HCT116 (cell line): ENCODE data around the gene VANGL2. TPM values are rescaled to one million over a fixed set of nuclear protein-coding genes. Genes with fewer than 3 reads are reported as not detected.
A peak's percentile ranks its signal among the peaks of the same experiment; 100 is the strongest.

Experiments used
- ATAC-seq: fragments of 200-7000 bp; cut with Tn5 transposase; 2 replicates; pipeline ENCODE4 v1.9.1; 2020; ENCODE audit warnings: mild to moderate bottlenecking, moderate library complexity
- BruUV-seq: library from RNA; stranded (reverse); fragments of 400-500 nt; replicated peaks from 2 replicates; lab custom pipeline; 2021; lab: Mats Ljungman, UMichigan
- CTCF ChIA-PET: fragments of 300-600 bp; sonication (Branson Sonifier 250); formaldehyde crosslinking; loops from one replicate; lab custom pipeline; 2021; ENCODE audit warnings: antibody characterized with exemption; lab: Charles Lee
- POLR2A ChIA-PET: fragments of 300-600, 350-600 bp; sonication (Branson Sonifier 250); formaldehyde crosslinking; loops from one replicate; lab custom pipeline; 2021; ENCODE audit warnings: antibody characterized with exemption; lab: Charles Lee
- RAD21 ChIA-PET, 2 experiments: fragments of 300-600 bp; sonication (Branson Sonifier 250); formaldehyde crosslinking; loops; one replicate each; lab custom pipeline; 2023; ENCODE audit warnings: low total read pairs in 2 of 2; ENCODE audit not compliant: uncharacterized antibody in 2 of 2, unreplicated experiment in 2 of 2, low non-redundant PET in 1 of 2; lab: Charles Lee
- DNase-seq: peaks from one replicate; pipeline ENCODE4 v3.0.0-alpha.2; 2010; ENCODE audit warnings: low read depth, low spot score
- H2AFZ ChIP-seq: fragments of 200-600 bp; shearing (Covaris generic), sonication (generic); 2 replicates; pipeline ENCODE4 v1.6.1; 2017; ENCODE audit warnings: low read depth, mixed run types, mixed read lengths, antibody characterized with exemption, low read length; ENCODE audit not compliant: poor library complexity, severe bottlenecking
- H3K27ac ChIP-seq: 2 replicates; pipeline ENCODE4 v1.5.1; 2012; ENCODE audit warnings: low read depth, low read length
- H3K27me3 ChIP-seq: fragments of 200-600 bp; sonication (generic); 2 replicates; pipeline ENCODE4 v1.6.1; 2016; ENCODE audit warnings: mixed run types, low read length, mixed read lengths; ENCODE audit not compliant: insufficient read depth
- H3K36me3 ChIP-seq, 2 experiments: fragments of 200-500 bp in 1 of 2; fragments of 200-600 bp in 1 of 2; sonication (Bioruptor generic) in 1 of 2; sonication (generic) in 1 of 2; 2 replicates each; pipeline versions ENCODE4 v1.5.1 to v1.6.1; 2014 to 2016; ENCODE audit warnings: low read length in 2 of 2, inconsistent platforms in 1 of 2, mixed read lengths in 1 of 2, mixed run types in 1 of 2; ENCODE audit not compliant: insufficient read depth in 2 of 2, control insufficient read depth in 1 of 2
- H3K4me1 ChIP-seq, 2 experiments: fragments of 200-600 bp in 1 of 2; sonication (generic) in 1 of 2; 2 replicates each; pipeline versions ENCODE4 v1.5.1 to v1.6.1; 2012 to 2017; ENCODE audit warnings: low read length in 2 of 2, inconsistent platforms in 1 of 2, mild to moderate bottlenecking in 1 of 2, mixed read lengths in 1 of 2, mixed run types in 1 of 2, moderate library complexity in 1 of 2; ENCODE audit not compliant: insufficient read depth in 2 of 2, control insufficient read depth in 1 of 2
- H3K4me2 ChIP-seq: fragments of 200-600 bp; sonication (generic); 2 replicates; pipeline ENCODE4 v1.6.1; 2017; ENCODE audit warnings: mixed run types, low read length, mixed read lengths
- H3K4me3 ChIP-seq, 2 experiments: fragments of 200-600 bp in 1 of 2; sonication (generic) in 1 of 2; replicated peaks in 1 of 2; 2 replicates each; pipeline ENCODE4 v1.5.1; 2011 to 2016; ENCODE audit warnings: low read length in 2 of 2, control low read depth in 1 of 2, low read depth in 1 of 2, mild to moderate bottlenecking in 1 of 2, mixed read lengths in 1 of 2, mixed run types in 1 of 2
- H3K79me2 ChIP-seq: fragments of 200-600 bp; sonication (generic); 2 replicates; pipeline ENCODE4 v1.6.1; 2017; ENCODE audit warnings: mild to moderate bottlenecking, mixed run types, low read length, moderate library complexity, mixed read lengths; ENCODE audit not compliant: insufficient read depth
- H3K9ac ChIP-seq: fragments of 200-600 bp; sonication (generic); 2 replicates; pipeline ENCODE4 v1.6.1; 2016; ENCODE audit warnings: low read length, mixed read lengths
- H3K9me2 ChIP-seq: fragments of 200-600 bp; sonication (generic), shearing (Covaris generic); 2 replicates; pipeline ENCODE4 v1.6.1; 2017; ENCODE audit warnings: mixed run types, mild to moderate bottlenecking, moderate library complexity; ENCODE audit not compliant: insufficient read depth
- H3K9me3 ChIP-seq, 2 experiments: fragments of 200-500 bp in 1 of 2; fragments of 200-600 bp in 1 of 2; sonication (Bioruptor generic) in 1 of 2; sonication (generic) in 1 of 2; 2 replicates each; pipeline ENCODE4 v1.6.1; 2014 to 2017; ENCODE audit warnings: low read length in 2 of 2, mixed read lengths in 2 of 2, inconsistent platforms in 1 of 2, low read depth in 1 of 2, mild to moderate bottlenecking in 1 of 2, mixed run types in 1 of 2, moderate library complexity in 1 of 2; ENCODE audit not compliant: control insufficient read depth in 1 of 2, insufficient read depth in 1 of 2
- H4K20me1 ChIP-seq: fragments of 200-600 bp; sonication (generic), shearing (Covaris generic); 2 replicates; pipeline ENCODE4 v1.6.1; 2017; ENCODE audit warnings: mixed run types, mild to moderate bottlenecking, moderate library complexity; ENCODE audit not compliant: insufficient read depth
- ATF3 ChIP-seq: IDR thresholded peaks from 2 replicates; pipeline ENCODE4 v1.6.1; 2012
- CEBPB ChIP-seq: IDR thresholded peaks from 2 replicates; pipeline ENCODE4 v1.6.1; 2012; ENCODE audit warnings: low read depth
- CTCF ChIP-seq, 3 experiments: fragments of 200-600 bp in 1 of 3; sonication (generic) in 1 of 3; IDR thresholded peaks in 2 of 3; conservative IDR thresholded peaks in 1 of 3; 2 replicates each; pipeline ENCODE4 v1.5.1; 2012 to 2017; ENCODE audit warnings: low read depth in 2 of 3, low read length in 2 of 3, antibody characterized with exemption in 1 of 3, borderline replicate concordance in 1 of 3, control low read depth in 1 of 3, mild to moderate bottlenecking in 1 of 3, mixed read lengths in 1 of 3, mixed run types in 1 of 3, moderate library complexity in 1 of 3; ENCODE audit not compliant: insufficient read depth in 1 of 3
- EGR1 ChIP-seq: IDR thresholded peaks from 2 replicates; pipeline ENCODE4 v1.6.1; 2012; ENCODE audit warnings: low read depth
- EZH2phosphoT487 ChIP-seq: fragments of 200-600 bp; IDR thresholded peaks from 2 replicates; pipeline ENCODE4 v1.6.1; 2018; ENCODE audit warnings: antibody characterized with exemption, borderline replicate concordance
- FOSL1 ChIP-seq: IDR thresholded peaks from 2 replicates; pipeline ENCODE4 v1.6.1; 2012; ENCODE audit warnings: low read depth
- JUND ChIP-seq: IDR thresholded peaks from 2 replicates; pipeline ENCODE4 v1.6.1; 2012
- MAX ChIP-seq: IDR thresholded peaks from 2 replicates; pipeline ENCODE4 v1.6.1; 2012
- POLR2A ChIP-seq: IDR thresholded peaks from 2 replicates; pipeline ENCODE4 v1.7.0; 2011; ENCODE audit warnings: borderline replicate concordance; ENCODE audit not compliant: insufficient read depth, insufficient read length; ENCODE audit errors: extremely low read depth
- POLR2AphosphoS5 ChIP-seq: IDR thresholded peaks from 2 replicates; pipeline ENCODE4 v1.6.1; 2011; ENCODE audit warnings: mild to moderate bottlenecking, low read depth, low read length, moderate library complexity
- REST ChIP-seq: IDR thresholded peaks from 2 replicates; pipeline ENCODE4 v1.6.1; 2012; ENCODE audit warnings: low read depth
- SP1 ChIP-seq: IDR thresholded peaks from 2 replicates; pipeline ENCODE4 v1.6.1; 2012; ENCODE audit warnings: low read depth
- SRF ChIP-seq: IDR thresholded peaks from 2 replicates; pipeline ENCODE4 v1.6.1; 2012; ENCODE audit warnings: low read depth
- ZBTB33 ChIP-seq: IDR thresholded peaks from 2 replicates; pipeline ENCODE4 v1.6.1; 2011; ENCODE audit warnings: mild to moderate bottlenecking, low read length, moderate library complexity; ENCODE audit not compliant: insufficient replicate concordance; ENCODE audit errors: extremely low read depth
- intact Hi-C: fragments of 100-400 bp; cut with micrococcal nuclease; formaldehyde crosslinking; loops from 2 replicates; pipeline ENCODE4 v1.10.0; 2022
- total RNA-seq: library from RNA; stranded (reverse); gene quantifications from one replicate; pipeline ENCODE4 v1.2.1, GENCODE V29; 2021; ENCODE audit not compliant: unreplicated experiment

VANGL2 gene
- total RNA-seq, 1 experiment from 2014 or later: 1.1 TPM

GRCh38 chr1:160407839-160408801 is 7.8 kb downstream of the VANGL2 start:
- Histone ChIP-seq H2AFZ (peak overlapping the region; percentile 31), H3K9me3 (no peaks in the 10 kb centered on the region), H3K9me2 (no peaks in the 10 kb centered on the region), H3K4me2 (peak overlapping the region; percentile 93), H3K36me3 (no peaks in the 10 kb centered on the region), H3K4me3 (peak overlapping the region; percentile 36 to 55), H3K9ac (peak overlapping the region; percentile 50), H3K27ac (peak overlapping the region; percentile 65), H3K27me3 (no peaks in the 10 kb centered on the region), H3K79me2 (no peaks in the 10 kb centered on the region), H3K4me1 (peaks cover 23 to 39% of the 10 kb centered on the region in 2 experiments), H4K20me1 (no peaks in the 10 kb centered on the region)
- DNase-seq: peak; percentile 29
- TF ChIP-seq EGR1 (peak; percentile 65), MAX (no peak), JUND (peak; percentile 54; the same call in 1 of the 2 replicates), CEBPB (no peak), FOSL1 (peak; percentile 68), POLR2A (no peak), SP1 (peak; percentile 36; the same call in 1 of the 2 replicates), SRF (no peak), ATF3 (no peak), POLR2AphosphoS5 (no peak), REST (no peak), CTCF (IDR thresholded peaks at IDR 0.05 in 2 of 3, conservative IDR thresholded peaks at IDR 0.05 in 1 of 3; ENCODE audit: borderline replicate concordance in 1 of 3, insufficient read depth in 1 of 3, low read depth in 2 of 3, low read length in 2 of 3) (no peak), EZH2phosphoT487 (no peak), ZBTB33 (no peak)
- TSS peak; percentile 64 for BruUV-seq
- RAD21 ChIA-PET: interaction anchor here (0.5 kb wide), 2 partner anchors 31 to 306 kb away, joined by 3 read pairs; no protein-coding TSS in a partner anchor
- CTCF ChIA-PET: interaction anchor here (0.8 to 1.8 kb wide), 7 partner anchors 8 to 323 kb away, joined by 3 to 6 read pairs (median 4); no protein-coding TSS in a partner anchor
- intact Hi-C loops: no loop called here
- peak; percentile 78 for ATAC-seq
- POLR2A ChIA-PET: interaction anchor here (0.8 kb wide), 1 partner anchor 13 kb away, joined by 3 read pairs; no protein-coding TSS in a partner anchor
